HT1080 (cell line): ENCODE measurements around the gene TAX1BP3. TPM values are rescaled to one million over a fixed set of nuclear protein-coding genes. Genes with fewer than 3 reads are reported as not detected.

Experiments used
- DNase-seq: peaks from one replicate; pipeline ENCODE4 v3.0.0-alpha.2; 2015; ENCODE audit warnings: low read depth
- total RNA-seq: library from RNA; depleted of rRNA; stranded (reverse); fragments of >200 nt; shearing (Covaris generic); gene quantifications from 2 replicates; pipeline ENCODE4 v1.2.3, GENCODE V29; 2014

TAX1BP3 gene
- total RNA-seq, 1 experiment from 2014 or later = 272 TPM

DNA sequence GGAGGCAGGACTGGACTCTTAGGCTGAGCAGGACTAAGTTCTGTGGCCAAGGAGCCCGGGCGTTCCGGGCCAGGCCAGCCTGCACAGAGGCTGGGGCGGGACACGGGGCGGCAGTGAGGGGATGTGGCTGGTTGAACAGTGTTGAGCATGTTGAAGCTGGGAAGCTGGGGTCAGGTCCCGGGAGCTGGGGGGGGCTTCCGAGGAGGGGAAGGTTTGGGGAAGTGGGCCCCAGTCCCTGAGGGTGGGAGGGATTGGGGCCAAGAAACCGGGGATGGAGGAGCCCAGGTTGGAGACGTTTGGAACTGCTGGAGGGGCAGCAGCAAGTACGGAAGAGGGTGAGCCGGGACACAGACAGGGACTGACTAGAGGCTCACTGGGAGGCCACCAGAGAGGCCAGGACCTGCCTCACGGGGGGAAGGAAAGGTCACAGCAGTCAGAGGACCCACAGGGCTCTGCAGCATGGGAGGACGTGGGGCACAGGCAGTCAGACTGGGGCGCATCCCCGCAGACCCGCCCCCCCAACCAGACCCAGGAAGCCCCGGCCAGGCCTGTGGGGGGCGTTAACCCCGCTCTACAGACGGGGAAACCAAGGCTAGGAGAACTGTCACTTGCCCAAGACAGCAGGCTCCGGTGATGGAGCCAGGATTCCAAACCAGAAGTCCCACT is 9.5 kb downstream of the TAX1BP3 start:
- DNase-seq = no peak

DNA sequence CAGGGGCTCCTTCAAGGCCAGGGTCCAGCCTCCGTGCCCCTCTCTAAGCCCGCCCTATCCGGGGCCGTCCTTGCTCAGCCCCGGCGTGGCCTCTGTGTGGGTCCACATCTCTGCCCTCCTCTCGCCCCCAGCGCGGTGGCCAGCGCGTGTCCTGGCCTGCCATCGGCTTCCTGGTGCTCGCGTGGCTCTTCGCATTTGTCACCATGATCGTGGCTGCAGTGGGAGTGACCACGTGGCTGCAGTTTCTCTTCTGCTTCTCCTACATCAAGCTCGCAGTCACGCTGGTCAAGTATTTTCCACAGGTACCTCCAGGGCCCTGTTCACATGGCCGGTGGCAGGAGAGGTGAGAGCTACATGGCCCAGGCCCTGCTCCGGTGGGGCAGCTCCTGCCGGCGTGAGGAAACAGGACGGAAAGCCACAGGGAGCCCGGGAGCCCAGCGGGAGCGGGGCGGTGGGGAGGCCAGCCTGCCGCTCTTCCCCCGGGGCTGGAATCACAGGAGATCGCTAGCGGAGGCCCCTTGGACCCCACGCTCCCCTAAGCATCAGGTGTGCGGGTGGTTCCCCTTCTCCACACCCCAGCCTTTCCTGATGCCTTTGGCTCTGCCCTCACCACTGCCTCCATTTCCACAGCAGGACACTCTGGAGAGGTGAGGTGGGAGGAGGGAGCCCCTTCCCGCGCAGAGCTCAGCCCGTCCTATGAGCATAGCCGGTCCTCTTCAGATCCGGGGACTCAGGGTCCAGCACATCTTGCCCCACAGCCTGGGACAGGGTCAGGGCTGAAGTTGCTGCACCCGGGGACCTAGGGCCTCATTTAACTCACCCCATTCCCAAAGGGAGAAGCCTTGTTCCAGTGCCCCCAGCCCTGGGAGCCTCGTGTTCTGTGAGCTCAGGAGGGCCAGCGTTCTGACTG is 10.2 kb downstream of the TAX1BP3 start:
- no peak for DNase-seq

DNA sequence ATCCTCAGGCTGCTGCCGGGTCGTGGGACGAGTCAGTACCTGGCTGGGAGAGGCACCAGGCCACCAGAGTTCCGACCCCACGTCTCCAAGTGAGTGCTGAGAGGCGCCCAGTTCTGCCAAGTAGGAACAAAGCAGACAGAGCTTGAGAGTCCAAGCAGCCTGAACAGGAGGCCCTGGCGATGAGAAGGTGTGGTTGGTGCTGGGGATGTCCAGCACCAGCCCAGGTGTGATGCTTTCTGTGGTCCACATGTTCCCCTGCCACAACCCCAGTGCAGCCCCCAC is 10.8 kb downstream of the TAX1BP3 start:
- DNase-seq = no peak

DNA sequence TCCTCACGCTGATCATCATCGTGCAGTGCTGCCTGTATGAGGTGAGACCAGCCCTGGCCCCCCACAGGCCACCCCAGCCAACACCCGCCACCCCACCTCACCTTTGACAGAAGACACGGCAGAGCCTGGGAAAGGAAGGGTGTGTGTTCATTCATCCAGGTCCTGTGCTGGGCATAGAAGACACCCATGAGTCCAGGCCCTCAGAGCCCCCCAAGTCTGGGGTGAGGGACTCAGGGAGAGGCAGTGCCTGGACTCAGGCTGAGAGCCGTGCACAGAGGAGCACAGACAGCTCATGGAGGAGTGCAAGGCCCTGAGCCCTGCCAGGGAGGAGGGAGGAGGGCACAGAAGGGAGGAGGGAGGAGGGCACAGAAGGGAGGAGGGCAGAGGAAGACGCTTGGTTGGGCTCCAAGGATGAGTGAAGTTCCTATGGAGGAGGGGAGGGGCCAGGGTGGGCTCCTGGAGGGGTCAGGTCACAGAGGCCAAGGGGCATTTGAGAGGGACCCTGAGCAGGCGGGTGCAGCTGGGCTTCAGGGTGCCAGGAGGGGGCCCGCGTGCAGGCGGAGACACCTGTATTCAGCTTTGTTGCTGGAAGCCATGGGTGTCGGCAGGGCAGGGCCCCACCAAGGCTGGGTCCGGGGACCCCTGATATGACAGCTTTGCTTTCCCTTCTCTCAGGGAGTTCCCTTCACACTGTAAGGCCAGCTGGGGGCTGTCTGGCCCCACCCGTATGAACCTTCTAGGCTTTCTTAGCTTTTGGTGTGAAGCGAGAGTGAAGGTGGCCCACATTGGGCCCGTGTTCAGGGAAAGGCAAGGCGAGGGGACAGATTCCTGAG is 11.4 kb downstream of the TAX1BP3 start:
- no peak for DNase-seq

DNA sequence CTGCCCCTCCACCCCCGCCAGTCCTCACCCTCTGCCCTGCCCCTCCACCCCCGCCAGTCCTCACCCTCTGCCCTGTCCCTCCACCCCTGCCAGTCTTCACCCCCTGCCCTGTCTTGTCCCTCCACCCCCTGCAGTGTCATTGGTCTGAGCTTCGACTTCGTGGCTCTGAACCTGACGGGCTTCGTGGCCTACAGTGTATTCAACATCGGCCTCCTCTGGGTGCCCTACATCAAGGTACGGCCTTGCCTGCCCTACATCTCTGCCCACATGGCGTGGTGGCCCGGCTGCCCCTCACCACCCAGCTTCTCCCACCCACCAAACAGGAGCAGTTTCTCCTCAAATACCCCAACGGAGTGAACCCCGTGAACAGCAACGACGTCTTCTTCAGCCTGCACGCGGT is 12.0 kb downstream of the TAX1BP3 start:
- DNase-seq = no peak

DNA sequence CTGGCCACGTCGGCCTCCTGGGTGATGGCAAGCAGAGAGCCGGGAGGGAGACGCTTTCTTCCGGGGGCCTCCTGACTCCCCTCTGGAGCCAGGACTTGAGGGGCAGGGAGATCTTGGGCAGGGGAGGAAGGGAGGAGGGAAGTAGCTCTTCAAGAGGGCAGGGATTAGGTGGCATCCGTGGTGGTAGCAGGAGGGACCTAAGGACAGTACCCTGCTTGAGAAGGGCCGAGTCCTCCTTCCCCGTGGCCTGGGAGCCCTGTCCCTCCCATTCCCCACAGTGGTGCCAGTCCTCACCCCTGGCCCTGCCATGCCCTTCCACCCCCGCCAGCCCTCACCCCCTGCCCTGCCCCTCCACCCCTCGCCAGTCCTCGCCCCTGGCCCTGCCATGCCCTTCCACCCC is 12.6 kb downstream of the TAX1BP3 start:
- no peak for DNase-seq

DNA sequence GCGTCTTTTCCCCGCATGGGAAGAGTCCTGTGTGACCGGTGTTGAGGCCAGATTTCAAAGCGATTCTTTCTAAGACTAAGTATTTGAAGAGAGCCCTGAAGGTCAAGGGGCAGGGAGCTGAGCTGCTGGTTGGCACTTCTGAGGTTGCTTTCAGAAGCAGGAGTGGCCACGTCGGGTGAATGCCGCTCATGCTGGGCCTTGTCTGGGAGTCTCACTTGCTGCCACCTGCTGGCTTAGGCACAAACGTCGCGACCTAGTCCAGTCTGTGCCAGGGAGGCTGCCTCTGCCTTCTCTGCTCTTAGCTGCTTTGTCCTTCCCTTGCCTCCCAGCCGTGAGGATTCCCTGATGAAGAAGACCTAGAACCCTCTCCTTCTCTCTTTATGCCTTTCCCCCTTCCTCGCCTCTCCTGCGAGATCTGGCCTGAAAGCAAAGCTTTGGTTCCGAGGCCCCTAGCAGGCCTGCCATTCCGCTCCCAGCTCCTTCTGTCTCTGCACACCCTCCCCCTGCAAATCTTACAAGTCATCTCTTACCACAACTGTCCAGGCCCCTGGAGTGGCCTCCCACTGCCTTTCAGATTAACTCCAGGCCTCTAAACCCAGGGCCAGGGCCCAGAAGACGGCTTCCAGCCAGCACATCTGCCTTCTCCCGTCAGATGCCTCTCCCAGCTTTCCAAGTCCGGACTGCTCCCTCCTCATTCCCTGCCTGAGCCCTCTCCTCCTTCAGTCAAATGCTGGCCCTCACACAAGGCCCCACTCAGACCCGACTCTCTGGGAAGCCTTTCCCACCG is 20.4 kb downstream of the TAX1BP3 start:
- DNase-seq = peak; percentile 40

DNA sequence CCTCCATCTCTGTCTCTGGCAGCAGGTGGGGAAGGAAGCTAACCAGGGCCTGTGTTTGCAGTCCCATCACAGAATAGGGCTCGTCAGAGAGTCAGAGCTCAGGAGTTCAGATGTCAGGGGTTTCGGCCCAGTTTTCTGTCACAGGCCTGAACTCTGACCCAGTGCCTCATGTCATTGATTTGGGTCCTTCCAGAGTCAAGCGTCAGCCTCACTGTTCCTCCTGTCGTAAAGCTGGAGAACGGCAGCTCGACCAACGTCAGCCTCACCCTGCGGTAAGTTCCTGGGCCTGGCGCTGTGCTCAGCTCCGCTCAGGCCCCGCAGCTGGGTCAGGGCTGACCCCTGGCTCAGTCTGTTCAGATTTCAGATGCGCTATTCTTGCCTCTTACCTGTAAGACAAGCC is 21.1 kb downstream of the TAX1BP3 start:
- DNase-seq = no peak

DNA sequence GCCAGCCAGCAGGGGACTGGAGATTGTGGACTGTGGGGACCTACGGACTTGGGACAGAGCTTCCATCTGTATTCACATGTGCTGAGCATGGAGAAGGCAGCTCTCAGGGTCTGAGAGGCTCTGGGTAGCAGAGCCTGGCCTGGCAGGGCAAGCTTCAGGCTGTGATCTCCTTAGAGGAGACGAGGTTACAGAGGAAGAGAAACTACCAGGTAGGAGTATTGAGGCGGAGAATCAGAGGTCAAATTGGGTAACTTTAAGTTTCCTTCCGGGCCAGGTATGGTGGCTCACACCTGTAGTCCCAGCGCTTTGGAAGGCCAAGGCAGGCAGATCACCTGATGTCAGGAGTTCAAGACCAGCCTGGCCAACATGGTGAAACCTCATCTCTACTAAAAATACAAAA is 23.1 kb downstream of the TAX1BP3 start:
- DNase-seq = no peak

DNA sequence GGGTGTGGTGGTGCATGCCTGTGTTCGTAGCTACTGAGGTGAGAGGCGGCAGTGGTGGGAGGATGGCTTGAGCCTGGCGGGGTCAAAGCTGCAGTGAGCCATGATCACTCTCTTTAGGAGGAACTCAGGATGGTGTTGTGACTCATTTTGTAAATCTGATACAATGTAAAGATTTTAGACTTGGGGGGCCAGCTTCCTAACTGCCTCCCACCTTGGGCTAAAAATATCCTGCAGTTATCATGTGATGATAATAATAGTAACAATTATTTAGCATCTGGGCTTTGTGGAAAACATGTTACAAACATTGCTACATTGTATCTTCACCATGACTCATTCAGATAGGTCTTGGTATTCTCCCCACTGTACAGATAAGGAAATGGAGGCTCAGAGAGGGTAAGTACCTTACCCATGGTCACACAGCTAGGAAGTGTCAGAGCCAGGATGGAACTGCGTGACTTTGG is 24.5 kb downstream of the TAX1BP3 start:
- DNase-seq = no peak

DNA sequence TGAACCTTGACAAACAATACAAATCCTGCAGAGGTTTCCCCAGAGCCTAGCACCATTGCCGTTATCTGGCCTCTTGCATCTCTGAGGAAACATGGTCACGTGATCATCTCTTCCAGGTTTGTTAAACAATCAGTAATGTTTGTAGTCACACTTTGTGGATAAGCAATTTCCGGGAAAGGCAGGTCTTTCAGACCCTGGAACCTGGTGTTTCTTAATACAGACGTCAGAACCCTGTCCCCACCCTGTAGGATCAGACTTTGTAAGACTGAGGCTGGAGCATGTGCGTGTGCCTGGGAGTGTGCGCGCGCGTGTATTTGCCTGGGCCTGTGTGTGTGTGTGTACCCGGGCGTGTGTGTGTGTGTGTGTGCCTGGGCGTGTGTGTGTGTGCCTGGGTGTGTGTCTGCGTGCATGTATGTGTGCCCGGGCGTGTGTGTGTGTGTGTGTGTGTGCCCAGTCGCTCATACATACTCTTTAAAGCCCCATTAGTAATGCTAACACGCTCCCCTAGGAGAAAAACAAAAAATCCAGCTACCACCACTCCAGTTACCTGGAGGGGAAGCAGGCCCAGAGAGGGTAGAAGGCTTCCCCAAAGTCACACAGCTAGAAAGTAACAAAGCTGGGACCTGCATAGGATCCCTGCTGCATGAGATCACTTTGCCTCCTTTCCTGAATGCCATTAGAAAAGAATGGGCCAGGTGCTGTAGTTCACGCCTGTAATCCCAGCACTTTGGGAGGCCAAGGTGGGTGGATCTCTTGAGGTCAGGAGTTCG is 26.5 kb downstream of the TAX1BP3 start:
- no peak for DNase-seq

DNA sequence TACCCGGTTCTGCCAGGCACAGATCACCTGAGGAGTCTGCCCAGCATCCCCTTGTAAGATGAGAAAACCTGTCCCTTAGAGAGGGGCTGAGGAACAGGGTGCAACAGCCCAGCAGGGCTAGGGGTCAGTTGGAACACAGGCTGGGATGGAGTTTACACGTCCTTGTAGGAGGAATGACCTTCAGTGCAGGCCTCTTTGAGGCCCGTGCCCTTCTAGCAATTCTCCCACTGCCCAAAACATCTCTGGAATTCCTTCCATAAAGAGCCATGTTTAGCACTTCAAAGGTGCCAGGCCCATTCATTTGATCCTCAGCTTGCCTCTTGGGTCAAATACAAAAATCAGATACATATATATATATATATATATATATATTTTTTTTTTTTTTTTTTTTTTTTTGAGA is 27.4 kb downstream of the TAX1BP3 start:
- DNase-seq = no peak

DNA sequence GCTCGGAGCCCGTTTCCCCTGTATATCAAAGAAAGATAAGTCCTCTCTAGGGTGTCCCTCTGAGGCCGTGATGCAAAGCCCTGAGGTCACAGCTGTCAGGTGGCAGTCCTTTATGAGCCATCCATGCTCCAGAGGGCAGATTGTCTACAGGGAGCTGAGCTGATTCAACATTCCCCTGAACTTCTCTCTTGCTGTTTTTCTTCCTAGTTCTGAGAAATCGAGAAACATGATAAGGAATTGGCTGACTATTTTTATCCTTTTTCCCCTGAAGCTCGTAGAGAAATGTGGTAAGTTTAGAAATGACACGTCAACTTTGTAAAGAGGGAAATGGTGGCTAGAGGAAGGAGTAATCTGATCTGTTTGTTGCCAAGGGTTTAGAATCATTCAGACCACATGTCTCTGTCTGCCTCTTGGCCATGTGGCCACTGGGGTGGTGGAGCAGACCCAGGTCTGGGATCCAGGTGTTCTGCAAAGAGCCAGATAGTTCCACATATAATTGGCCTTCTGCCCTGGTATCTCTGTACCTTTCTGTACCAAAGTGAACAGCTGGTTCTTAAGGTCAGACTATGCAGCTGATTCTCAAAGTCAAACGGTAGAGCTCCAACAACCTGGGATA is 28.3 kb downstream of the TAX1BP3 start:
- peak; percentile 50 for DNase-seq

DNA sequence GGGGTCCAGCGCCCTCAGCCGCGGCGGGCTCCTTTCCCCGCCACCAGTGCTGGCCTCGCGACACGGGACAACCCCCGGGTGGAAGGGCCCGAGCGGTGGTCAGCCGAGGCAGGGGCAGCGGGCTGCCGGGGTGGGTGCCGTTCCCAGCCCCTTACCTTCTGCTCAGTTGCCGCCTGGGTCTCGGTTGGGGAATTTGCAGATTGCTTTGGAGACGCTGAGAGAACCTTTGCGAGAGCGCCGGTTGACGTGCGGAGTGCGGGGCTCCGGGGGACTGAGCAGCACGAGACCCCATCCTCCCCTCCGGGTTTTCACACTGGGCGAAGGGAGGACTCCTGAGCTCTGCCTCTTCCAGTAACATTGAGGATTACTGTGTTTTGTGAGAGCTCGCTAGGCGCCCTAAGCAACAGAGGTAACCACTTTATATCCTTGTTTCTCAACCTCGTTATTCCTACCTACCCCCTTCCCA is 31.4 kb downstream of the TAX1BP3 start:
- no peak for DNase-seq

DNA sequence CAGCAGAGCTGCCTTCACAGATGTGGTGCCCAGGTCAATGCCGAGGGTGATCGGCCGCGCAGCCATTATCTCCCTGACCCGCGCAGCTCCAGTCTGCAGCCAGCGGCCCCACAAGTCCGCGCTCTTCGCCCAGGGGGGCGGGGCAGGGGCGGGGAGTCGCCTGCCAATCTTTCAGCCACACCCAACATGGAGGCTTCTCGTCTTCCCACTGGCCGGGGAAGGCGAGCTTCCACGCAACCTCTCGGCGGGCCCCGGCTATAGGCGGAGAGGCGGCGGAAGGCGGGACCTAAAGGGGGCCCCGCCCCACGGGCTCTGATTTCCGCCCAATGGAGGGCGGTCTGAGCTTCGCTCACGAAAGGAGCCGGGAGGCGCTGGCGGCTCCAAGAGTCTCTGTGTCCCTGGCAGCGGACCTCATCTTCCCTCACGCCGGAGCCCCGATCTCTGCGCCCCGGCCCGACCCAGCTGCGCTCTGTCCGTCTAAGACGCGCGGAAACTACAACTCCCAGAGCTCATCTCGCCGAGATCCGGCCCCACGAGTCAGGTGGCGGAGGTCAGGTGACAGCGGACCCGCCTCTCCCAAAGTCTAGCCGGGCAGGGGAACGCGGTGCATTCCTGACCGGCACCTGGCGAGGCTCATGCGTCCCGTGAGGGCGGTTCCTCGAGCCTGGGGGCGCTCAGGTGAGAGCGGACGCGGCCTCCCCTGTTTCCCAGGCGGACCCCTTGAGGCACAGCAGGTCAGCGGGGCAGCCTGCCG is 32.0 kb downstream of the TAX1BP3 start, which contains the start of the genes CTNS and SHPK:
CTNS (plus strand) TSS at position 607 of the 754 bp plus-strand sequence. CDS start 3,447 bp downstream, outside the sequence.
SHPK (minus strand) TSS at position 97 of the 754 bp plus-strand sequence; CDS start at position 66, 31 bp downstream.
- DNase-seq = peak; percentile 97

DNA sequence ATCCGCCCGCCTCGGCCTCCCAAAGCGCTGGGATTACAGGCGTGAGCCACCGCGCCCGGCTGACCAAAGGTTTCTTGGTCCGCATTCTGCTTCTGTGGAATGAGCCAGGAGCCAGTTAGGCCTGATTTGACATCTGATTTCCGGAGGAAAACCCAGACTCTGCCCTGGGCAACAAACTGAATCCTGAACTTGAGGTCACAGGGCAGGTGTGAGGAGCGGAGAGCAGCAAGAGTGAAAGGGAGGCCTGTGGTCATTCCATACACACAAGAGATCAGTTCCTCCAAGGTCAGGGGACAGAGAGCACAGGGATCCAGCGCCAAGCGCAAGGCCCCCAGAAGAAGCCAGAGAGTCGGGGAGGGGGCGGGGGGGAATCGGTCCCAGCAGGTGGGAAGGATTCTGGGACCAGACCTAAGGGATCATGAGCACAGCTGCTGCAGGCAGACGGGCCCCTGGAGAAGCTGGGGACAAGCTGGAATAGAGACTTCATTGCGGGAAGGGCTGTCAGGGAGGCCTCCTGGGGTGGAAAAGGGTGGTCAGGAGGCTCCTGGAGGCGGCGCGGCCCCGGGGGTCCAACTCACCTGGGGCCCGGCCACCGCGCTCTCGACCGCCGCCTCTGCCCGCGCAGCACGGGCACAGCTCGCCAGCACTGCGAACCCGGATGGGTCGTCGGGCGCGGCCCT is 32.8 kb downstream of the TAX1BP3 start:
- no peak for DNase-seq

DNA sequence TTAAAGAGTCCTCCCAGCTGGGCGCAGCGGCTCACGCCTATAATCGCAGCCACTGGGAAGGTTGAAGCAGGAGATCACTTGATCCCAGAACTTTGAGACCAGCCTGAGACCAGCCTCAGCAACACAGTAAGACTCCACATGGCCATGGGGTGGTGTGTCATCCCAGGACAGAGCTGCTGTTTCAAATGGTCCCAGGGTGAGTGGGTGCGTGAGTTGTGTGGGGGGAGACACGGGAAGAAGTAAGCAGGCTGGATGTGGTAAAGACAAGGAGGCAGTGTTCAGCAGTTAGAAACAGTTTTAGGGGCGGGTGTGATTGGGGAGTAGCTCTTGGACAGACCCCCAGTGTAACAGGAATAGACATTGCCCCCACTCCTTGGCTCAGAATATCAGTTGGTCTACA is 36.1 kb downstream of the TAX1BP3 start:
- DNase-seq = no peak

DNA sequence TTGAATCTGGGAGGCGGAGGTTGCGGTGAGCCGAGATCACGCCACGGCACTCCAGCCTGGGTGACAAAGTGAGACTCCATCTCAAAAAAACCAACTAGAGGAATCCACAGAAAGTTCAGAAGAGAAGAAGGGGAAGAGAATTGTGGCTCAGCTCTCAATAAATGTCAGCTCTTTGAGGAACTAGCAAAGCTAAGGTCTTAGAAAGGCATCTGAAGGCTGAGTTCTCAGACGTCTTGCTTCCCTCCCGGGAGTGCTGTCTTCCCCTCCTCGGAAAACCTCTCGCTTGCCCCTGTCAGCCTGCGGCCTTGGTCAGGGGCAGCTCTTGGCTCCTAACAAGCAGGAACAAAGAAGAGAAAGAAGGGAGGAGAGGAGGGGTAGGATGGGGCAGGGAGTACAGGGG is 37.6 kb downstream of the TAX1BP3 start:
- no peak for DNase-seq
